Suprapubic skin (tissue), 4 donors: ENCODE results near the gene EFR3B.

ENCODE experiments used
- CTCF ChIP-seq, 2 donors: fragments of 200-600 bp in 1 of 2; fragments of 450-650 bp in 1 of 2; sonication (generic) in 1 of 2; IDR thresholded peaks; one replicate each; pipeline ENCODE4 v1.5.1; 2016 to 2019; ENCODE audit warnings: antibody characterized with exemption in 2 of 2, mild to moderate bottlenecking in 1 of 2, moderate library complexity in 1 of 2
- EP300 ChIP-seq: sonication (generic); formaldehyde crosslinking; IDR thresholded peaks from one replicate; pipeline ENCODE4 v1.6.1; 2017; ENCODE audit warnings: antibody characterized with exemption
- POLR2A ChIP-seq, 2 donors: fragments of 450-650 bp; IDR thresholded peaks; one replicate each; pipeline ENCODE4 v1.6.1; 2017; ENCODE audit warnings: antibody characterized with exemption in 2 of 2, mild to moderate bottlenecking in 2 of 2, moderate library complexity in 2 of 2
- POLR2AphosphoS5 ChIP-seq, 3 donors: sonication (generic); formaldehyde crosslinking; IDR thresholded peaks; one replicate each; pipeline ENCODE4 v1.6.1; 2017; ENCODE audit warnings: antibody characterized with exemption in 3 of 3

GRCh38 chr2:25041928-25042320 is at the start of gene EFR3B:
- TF ChIP-seq CTCF (IDR thresholded peaks at IDR 0.05), result no peak
- no peak for TF ChIP-seq EP300
- TF ChIP-seq POLR2AphosphoS5 (IDR thresholded peaks at IDR 0.05), result no peak
- no peak for TF ChIP-seq POLR2A (IDR thresholded peaks at IDR 0.05)
